GM18502 (cell line): Measurements from ENCODE around the gene A3GALT2.
"Not testable (repeated sequence)": the region's sequence is repeated elsewhere in the genome, so short reads cannot be mapped to it uniquely, and the experiment has no call there.

Experiments
- ATAC-seq: cut with Tn5 transposase; IDR thresholded peaks from one replicate; pipeline ENCODE4 v1.9.1; 2021; ENCODE audit warnings: mild to moderate bottlenecking; ENCODE audit not compliant: unreplicated experiment, poor library complexity

Gene A3GALT2

GRCh38 chr1:33296082-33296458 lies 24.8 kb downstream of the A3GALT2 start:
- ATAC-seq: no peak

DNA sequence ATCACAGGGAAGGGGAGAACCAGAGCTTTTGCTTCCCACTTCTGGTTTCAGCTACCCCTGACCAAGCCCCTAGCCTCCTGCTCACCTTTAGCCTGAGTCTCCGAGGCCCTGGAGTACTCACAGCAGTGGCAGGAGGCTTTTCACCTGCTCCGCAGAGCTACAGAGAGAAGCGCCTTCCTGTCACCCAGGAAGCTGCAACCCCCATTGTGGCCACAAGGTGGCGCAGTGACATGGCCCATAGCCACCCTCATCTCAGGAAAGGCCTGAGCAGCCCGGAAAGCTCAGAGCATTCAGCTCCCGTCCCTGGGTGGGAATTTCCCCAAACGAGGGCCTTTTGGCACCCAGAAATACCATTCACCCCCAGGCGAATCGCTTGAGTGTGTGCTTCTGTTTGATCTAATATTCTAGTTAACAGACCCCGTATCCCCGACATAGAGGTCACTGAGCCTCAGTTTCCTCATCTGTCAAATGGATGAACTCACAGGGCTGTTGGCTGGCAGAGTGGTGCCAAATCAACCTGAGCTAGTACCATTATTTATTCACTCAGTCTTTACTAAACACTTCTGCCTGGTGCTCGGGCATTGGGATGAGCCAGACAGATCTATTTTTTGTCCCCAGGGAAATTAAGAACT lies 25.3 kb downstream of the A3GALT2 start:
- ATAC-seq: peak; percentile 63

- ATAC-seq: no peak
Measured at GRCh38 chr1:33295023-33295422, 25.9 kb downstream of the A3GALT2 start.

GRCh38 chr1:33294071-33295010 lies 26.6 kb downstream of the A3GALT2 start:
- ATAC-seq: no peak

- ATAC-seq: no peak
Measured at GRCh38 chr1:33292726-33293340, 28.1 kb downstream of the A3GALT2 start.

- not testable (repeated sequence) for ATAC-seq
Measured at GRCh38 chr1:33290615-33291014, 30.3 kb downstream of the A3GALT2 start.

GRCh38 chr1:33289858-33290154 lies 31.1 kb downstream of the A3GALT2 start:
- ATAC-seq: no peak

DNA sequence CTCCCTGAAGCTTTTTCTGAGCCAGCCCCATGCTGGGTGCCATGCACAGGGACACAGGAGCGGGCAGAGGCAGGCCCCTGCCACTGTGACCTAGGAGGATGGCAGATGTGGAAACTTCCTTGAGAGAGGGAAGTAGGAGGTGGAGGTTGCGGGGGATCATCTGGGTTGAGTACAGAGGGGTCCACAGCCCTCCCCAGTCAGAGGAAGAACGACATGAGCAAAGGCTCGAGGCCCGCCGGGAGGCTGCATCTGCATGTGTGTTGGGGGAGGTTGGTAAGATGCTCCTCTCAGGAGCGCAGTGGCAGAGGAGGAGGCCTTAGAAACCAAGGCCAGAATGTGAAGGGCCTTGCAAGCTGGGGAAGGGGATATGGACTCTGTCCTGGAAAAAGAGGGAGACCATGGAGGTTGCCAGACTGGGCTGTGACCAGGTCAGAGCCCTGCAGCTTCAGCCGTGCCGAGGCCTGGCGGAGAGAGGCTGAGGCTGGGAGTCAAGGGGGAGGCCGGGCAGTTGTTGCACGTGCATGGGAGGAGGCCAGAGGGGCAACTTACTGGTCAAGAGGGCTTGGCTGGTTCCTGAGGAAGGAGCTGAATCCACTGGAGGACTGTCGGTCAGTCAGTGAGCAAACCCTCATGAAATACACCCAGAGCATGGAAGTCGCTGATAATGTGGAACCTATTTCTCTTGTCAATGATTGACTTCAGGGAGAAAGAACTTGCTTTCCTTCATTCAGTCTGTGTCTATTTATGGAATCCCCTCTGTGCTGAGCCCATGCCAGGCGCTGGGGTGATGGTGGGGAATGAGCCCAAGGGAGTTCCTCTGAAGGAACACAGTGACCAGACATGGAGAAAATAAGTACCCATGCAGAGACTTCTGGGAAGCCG lies 31.7 kb downstream of the A3GALT2 start:
- ATAC-seq: no peak

DNA sequence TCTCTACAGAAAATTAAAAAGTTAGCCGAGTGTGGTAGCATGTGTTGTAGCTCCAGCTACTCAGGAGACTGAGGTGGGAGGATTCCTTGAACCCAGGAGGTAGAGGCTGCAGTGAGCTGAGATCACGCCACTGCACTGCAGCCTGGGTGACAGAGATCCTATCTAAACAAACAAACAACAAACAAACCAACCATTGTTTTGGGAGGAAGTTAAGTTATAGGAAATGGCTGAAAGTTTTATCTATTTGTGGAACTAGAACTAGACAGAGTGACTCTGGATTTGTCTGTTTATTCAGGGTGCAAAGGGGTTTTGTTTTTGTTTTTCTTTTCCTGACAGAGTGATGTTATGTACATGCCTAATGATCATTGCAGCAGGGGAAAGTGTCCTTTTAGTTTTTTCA lies 33.6 kb downstream of the A3GALT2 start:
- ATAC-seq: no peak

DNA sequence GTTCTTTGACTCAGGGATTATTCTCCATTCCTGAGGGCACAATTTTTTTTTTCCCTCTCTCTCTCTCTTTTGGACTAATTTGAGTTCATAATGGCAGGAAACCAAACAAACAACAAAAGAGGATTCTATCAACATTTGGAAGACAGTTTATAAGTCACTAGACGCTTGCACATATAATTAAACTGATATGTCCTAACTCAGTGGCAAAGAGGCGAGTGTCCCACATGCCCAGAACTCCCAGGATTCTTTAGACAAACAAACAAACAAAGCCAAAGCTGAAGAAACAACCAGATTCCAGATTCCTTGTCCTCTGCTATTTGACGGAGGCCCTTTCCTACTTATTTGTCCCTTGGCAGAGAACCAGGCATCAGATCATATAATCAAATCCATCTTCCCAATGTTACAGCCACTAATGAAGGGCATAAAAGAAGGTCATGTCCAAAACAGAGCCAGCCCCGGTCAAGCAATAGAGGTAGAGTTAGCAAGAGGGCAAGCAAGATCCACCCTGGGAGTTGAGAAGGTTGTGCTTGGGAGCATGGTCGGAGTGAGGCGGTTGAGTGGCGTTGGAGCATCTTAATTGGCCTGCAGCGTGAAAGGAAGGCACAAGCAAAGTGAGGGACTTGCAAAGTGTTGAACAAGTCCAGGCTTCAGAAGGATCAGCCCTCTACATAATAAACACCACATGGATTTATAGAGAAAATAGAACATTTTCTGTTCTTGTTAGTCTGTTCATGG lies 34.3 kb downstream of the A3GALT2 start:
- ATAC-seq: no peak

DNA sequence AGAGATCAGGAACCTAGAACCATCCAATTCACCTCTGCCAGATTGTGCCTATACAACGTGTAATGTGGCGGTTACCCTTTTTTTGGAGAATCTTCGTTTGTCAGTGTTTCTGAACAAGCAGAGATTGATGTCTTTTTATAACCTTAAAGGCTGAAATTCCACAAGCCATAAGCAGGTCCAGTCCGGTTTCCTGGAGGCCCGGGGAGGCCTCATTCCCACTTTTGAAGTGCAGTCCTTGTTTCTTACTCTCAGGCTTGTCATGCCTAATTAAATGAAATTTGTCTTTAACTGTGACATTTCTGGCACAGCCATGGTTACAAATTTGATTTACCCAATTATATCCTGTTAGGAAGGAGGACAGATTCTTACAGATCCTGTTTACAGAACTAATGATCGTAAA lies 36.8 kb downstream of the A3GALT2 start:
- no peak for ATAC-seq

- ATAC-seq: no peak
Measured at GRCh38 chr1:33282791-33283190, 38.1 kb downstream of the A3GALT2 start.

- no peak for ATAC-seq
Measured at GRCh38 chr1:33281554-33282303, 39.2 kb downstream of the A3GALT2 start.

DNA sequence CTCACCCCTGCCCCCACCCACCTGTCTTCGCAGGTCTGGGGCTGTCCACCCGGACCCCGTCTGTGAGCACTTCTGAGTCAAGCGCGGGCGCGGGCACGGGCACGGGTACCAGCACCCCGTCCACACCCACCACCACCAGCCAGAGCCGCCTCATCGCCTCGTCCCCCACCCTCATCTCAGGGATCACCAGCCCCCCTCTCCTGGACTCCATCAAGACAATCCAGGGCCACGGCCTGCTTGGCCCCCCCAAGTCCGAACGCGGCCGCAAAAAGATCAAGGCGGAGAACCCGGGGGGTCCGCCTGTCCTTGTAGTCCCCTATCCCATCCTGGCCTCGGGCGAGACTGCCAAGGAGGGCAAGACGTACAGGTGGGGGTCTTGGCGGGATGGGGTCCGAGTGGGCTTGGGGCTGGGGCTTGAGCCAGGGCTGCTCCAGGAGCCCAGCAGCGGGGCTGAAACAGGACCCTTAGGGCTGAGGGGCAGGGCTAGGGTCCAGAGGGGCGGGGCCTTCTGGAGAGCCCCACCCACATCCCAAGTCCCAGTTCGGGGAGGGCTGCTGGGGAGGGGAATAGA lies 40.7 kb downstream of the A3GALT2 start:
- no peak for ATAC-seq

GRCh38 chr1:33277488-33278084 lies 43.3 kb downstream of the A3GALT2 start:
- no peak for ATAC-seq

DNA sequence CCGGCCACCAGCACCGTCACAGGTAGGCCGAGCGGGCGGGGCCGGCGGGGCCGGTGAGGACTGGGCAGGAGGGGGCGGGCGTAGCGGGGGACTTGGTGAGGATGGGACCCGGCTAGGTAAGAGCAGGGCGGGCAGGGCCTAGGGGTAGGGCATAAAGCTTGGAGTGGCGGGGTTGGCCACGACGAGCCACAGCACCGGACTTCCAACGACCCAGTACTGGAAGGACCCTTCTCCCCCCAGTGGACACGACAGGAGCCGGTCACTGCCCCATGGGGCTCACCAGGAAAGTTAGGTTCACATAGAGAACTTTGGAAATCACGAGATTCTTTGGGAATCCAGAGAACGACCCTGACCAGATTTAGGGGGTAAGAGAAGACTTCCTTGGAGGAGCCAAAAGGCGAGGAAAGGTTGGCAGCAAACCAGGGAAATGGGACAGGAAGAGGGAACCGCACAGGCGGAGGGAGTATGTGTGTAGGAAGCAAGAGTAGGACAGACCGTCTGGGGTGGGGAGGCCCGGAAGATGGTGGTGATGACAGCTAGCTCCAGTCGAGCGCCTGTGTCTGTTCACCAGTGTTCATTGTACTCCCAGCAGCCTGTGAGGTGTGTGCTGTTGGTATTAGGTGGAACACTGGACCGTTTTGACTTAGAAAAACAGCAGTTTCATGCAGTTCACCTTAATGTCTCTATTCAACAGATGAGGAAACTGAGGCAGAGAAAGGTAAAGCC lies 44.2 kb downstream of the A3GALT2 start:
- ATAC-seq: no peak

GRCh38 chr1:33275706-33276572 lies 45.0 kb downstream of the A3GALT2 start:
- ATAC-seq: no peak
